Inferior parietal cortex (tissue), 1 donor: ENCODE measurements around the gene ALKBH6.
"Not testable (repeated sequence)": the region's sequence is repeated elsewhere in the genome, so short reads cannot be mapped to it uniquely, and the experiment has no call there.

Experiments used
- DNase-seq: peaks from one replicate; pipeline ENCODE4 v3.0.0-alpha.2; 2016; ENCODE audit errors: extremely low spot score

Gene ALKBH6

DNA sequence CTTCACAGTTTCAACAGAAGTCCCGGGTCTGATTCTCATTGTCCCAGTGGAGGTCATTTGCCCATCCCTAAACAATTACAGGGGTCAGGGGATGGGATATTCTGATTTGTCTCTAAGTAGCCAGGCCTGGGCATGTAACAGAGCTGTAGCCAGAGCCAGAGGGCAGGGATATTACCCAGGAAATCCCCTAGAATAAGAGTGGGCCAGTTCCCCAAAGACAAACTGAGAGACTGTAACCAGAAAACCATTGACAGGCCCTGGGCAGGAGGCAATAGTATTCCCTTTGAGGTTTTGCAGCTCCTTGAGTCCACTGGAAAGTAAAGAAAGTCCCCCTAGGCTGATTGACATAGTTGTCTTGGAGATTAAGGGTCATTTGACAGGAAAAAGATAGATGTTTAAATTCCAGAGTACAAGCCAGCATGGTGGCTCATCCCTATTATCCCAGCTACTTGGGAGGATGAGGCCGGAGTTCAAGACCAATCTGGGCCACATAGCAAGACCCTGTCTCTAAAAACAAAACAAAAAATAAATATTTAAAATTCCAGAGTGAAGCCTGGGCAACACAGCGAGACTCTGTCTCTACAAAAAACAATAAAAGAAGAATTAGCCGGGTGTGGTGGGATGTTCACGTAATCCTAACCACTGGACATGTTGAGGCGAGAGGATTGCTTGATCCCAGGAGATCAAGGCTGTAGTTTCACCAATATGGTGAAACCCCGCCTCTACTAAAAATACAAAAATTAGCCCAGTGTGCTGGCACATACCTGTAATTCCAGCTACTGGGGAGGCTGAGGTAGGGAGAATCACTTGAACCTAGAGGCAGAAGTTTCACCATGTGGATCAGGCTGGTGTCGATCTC is 20.9 kb downstream of the ALKBH6 start:
- no peak for DNase-seq

DNA sequence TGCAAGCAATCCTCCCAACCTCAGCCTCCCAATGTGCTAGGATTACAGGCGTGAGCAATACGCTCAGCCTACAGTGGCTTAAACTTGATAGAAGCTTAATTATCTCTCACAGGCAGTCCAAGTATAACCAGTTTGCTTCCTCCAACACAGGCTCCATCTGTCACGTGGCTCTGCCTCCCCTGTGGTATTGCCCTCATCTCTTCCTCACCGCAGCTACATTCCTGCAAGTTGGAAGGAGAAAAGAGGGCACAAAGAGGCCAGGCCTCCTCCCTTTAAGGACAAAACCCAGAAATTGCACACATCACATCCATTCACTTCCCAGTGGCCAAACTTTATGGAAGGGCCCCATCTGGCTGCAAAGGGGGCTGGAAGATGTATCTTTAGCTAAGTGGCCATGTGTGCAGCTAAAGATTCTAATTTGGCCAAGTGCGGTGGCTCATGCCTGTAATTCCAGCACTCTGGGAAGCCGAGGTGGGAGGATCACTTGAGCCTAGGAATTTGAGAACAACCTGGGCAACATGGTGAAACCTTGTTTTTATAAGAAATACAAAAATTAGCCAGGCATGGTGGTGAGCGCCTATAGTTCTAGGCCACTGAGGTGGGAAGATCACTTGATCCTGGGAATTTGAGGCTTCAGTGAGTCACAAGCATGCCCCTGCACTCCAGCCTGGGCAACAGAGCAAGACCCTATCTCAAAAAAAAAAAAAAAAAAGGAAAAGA is 22.1 kb downstream of the ALKBH6 start:
- DNase-seq: no peak

DNA sequence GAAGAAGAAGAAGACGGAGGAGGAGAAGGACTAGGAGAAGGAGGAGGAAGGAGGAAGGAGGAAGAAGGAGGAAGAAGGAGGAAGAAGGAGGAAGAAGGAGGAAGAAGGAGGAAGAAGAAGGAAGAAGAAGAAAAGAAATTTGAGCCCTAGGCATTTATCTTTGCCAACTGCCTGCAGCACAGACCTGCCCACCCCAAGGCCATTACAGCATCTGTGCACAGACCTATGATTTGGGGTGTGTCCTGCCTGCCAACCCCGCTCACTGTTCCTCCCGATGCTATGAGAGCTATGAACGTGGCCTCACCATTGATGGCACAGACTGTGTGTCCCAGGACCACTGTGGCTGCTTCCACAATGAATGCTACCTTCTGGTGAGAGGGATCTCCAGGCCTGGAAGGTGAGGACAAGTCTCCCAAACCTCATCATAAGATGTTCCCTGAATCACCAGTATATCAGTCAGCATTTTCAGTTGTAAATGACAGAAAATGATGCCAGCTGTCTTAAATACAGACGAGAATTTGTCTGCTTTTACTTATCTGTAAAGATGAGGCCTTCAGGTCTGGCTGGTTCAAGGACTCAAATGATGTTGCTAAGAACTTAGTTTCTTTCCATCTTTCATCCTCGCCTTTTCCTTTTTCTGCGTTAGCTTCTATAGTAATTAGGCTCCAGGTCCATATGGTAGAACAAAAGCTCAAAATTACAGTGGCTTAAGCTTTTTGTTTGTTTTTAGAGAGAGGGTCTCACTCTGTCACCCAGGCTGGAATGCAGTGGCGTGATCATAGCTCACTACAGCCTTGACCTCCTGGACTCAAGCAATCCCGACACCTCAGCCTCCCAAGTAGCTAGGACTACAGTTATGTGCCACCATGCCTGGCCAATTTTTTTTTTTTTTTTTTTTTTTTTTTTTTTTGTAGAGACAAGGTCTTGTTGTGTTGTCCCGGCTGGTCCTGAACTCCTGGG is 23.0 kb downstream of the ALKBH6 start:
- no peak for DNase-seq

DNA sequence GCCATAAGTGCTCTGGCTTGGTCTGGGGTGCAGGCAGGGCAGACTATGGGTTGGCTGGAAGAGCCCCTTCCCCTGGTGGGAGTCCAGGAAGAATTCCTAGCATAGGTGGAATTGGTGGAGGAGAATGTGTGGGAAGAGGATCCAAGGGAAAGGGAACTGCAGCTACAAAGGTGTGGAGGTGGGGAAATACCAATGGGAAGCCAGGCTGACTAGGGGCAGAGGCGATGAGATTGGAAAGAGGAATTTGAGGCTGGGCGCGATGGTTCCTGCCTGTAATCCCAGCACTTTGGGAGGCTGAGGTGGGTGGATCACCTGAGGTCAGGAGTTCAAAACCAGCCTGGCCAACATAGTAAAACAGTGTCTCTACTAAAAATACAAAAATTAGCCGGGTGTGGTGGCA is 23.9 kb downstream of the ALKBH6 start:
- DNase-seq: no peak

DNA sequence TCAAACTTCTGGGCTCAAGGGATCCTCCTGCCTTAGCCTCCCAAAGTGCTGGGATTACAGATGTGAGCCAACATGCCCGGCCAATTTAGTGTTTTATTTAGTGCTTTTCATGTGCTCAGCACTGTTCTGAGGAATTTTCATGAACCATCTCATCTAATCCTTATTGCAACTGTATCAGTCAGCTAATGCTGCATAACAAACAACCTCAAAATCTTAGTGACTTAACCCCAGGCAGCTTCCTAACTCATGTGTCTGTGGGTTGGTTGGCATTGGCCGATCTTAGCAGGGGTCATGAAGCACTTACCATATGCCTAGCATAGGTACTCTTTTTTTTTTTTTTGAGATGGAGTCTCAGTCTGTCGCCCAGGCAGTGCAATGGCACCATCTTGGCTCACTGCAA is 25.2 kb downstream of the ALKBH6 start:
- DNase-seq: no peak

DNA sequence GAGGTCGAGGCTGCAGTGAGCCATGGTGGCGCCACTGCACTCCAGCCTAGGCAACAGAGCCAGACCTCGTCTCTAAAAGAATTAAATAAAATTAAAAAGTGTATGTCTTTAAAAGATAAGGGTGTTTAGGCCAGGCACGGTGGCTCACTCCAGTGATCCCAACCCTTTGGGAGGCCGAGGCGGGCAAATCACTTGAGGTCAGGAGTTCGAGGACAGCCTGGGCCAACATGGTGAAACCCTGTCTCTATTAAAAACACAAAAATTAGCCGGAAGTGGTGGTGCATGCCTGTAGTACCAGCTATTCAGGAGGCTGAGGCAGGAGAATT is 26.5 kb downstream of the ALKBH6 start:
- no peak for DNase-seq

DNA sequence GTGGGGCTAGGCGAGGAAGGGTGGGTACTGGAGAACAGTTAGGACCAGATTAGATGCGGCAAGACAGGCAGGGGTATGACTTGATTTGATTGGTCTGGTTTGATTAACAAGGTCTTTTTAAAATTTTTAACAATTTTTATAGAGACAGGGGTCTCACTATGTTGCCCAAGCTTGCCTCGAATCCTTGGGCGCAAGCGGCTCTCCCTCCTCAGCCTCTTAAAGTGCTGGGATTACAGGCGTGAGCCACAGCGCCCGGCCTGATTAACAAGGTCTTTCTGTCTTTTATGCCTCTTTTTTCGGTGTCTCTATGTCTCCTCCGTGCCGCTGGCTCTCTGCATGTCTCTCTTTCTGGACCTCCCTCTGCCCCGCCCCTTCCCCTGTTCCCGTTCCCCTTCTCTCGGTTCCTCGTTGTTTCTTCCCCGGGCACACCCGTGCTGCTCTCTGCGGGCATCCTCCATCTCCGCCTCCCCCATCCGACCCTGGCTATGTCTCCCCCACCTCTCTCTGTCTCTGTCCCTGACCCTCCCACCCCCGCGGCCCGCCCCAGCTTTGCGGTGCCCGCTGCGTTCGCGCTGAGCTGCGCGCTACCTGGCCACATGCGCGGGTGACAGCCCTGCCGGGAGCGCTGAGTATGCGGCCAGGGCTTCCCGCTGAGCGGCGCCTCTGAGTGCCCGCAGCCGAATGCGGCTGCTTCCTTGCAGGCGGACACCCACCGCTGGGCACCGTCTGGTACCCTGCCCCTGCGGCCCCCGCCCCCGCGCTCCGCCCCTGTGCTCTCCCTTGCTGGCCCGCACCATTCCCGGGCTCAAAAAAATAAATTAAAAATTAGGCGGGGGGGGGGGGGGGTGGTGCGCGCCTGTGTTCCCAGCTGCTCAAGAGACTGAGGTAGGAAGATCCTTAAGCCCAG is 27.1 kb downstream of the ALKBH6 start:
- DNase-seq: no peak

DNA sequence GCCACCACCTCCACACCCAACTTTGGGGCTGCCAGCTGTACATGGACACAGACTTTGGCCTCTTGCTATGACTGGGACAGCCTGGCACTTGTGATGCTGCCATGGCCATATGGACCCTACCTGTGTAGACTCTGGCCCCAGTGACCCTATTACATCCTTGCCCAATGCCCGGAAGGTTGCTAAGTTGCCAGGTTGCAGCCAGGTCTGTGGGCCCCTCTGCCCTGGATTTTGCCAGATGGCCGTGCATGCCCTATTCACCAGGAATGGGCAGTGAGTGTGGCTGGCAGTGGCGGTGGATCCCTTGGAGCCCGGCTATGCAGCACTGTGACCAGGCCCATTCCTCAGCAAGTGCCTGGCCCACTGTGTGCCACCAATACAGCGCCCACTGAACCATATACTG is 27.9 kb downstream of the ALKBH6 start:
- DNase-seq: no peak

DNA sequence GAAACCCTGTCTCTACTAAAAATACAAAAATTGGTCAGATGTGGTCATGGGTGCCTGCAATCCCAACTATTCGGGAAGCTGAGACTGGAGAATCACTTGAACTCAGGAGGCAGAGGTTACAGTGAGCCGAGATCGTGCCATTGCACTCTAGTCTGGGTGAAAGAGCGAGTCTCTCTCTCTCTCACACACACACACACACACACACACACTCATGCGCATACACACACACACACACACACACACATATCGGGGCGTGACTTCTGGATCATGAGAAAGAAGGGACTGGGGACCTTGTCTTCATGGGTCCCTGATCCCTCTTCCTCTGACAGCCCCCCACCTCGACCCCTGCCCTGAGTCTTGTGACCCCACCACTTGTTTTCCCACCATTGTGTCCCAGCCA is 30.8 kb downstream of the ALKBH6 start:
- DNase-seq: no peak

DNA sequence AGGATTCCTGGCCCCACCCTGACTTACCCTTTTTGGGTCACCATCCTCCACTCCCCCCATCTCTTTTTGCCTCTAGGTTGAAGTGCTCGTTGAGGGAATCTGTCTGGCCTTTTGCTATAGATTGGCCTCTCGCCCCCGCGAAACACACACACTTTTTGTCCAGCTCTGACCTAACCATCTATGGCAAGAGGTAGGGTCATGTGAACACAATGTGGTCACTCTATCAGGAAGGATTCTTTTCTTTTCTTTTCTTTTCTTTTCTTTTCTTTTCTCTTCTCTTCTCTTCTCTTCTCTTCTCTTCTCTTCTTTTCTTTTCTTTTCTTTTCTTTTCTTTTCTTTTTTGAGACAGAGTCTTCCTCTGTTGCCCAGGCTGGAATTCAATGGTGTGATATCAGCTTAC is 33.0 kb downstream of the ALKBH6 start:
- DNase-seq: not testable (repeated sequence)

DNA sequence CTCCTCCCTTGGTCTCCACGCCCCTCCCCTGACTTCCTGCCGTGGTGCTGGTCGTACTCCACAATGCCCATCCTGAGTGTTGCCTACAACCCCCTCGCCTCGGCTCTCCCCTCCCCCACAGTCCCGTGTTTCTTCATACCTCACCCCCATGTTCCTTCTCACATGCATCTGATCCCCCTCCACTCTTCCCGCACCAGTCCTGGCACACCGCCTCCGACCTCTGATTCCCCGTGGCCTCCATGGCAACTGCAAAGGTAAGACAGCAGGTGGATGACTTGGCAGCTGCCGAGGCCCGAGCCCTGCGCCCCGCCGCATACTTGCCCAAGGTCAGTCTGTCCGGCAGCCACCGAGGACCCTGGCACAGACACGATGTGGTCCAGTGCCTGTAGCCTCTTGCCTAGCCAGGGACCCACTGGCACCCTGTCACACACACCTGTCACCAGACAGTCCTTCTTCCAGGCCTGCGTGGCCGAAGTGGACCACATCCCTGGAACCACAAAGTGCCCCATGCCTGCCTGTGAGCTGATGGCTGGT is 35.1 kb downstream of the ALKBH6 start:
- no peak for DNase-seq

DNA sequence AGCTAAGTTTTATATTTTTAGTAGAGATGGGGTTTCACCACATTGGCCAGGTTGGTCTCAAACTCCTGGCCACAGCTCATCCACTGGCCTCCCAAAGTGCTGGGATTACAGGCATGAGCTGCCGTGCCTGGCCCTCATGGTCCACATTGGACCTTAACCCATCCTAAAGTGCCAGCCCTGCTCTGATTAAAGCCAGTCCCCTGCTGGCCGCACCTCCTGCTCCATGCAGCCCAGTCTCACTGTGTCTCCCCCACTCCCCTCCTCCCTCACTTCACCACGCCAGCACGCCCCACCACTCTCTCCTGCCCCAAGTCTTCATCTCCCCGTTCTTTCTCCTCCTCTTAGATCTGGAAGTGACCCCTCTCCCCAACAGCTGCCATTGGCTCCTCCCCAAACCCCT is 35.7 kb downstream of the ALKBH6 start:
- DNase-seq: no peak

DNA sequence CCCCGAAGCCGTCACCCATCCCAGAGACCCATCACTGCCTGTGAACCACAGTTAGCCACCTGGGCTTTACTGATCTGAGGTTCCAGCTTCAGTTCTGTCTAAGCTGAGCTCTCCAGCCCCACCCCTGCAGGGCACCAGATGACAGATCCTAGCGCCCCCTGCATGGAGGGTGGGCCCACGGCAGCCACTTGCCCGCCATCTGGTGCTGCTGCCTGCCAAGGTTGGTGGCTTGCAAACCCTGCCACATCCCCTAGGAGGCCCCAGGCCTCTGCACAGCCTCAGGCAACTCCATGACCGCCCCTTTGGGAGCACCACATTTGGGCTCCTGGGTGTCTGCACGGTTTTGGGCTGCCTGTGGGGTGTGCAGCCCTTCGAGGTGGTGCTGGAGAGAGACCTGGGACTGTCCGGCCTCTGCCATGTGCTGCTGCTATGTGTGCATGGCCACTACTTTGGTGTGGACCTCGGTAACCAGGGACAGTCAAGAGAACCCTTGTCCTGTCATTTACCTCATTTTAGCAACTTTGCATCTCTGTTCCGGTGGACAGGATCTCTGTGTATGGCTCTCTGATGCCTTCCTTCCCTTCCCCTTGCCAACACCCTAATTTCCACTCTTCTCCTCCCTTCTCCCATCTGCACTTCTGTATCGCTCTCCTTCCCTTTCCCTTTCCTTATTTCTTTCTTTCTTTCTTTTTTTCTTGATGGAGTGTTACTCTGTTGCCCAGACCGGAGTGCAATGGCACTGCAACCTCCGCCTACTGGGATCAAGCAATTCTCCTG is 36.4 kb downstream of the ALKBH6 start:
- DNase-seq: no peak

DNA sequence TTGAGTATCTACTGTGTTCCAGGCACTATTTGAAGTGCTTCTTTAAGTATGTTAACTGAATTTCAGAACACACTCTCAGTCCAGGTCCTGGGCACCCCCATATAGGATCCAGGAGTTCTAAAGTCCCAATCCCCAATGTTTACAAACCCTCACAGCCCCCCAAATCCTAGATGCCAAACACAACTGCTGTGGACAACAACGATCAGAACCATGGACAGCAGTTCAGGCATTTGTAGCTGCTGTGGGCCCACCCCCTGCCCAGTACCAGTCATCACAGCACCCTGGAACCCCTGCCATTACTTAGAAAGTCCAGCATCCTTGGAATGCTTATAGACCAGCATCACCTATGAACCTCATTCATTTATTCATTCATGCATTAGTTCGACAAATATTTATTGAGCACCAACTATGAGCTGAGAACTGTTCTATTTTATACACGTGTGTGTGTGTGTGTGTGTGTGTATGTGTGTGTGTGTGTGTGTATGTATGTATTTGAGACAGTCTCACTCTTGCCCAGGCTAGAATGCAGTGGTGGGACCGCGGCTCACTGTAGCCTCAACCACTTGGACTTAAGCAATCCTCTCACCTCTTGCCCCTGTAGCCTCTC is 38.3 kb downstream of the ALKBH6 start:
- DNase-seq: no peak

DNA sequence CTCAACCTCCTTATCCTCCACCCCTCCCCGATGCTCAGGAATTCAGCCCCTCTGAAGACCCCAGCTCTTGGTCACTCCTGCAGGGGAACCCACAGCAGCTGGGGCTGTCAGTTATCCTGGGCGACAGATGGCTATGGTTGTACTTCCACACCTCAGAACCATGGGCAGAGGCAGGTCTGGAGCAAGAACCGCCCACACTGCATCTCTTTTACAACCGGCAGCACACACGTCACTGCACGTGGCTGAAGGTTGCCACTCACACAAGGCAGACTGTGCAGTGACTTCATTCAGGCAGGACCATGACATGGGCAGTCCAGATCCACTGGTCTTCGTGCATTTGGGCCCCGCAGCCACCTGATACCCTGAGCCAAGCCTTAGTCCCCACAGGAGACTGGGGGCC is 40.5 kb downstream of the ALKBH6 start:
- DNase-seq: no peak

DNA sequence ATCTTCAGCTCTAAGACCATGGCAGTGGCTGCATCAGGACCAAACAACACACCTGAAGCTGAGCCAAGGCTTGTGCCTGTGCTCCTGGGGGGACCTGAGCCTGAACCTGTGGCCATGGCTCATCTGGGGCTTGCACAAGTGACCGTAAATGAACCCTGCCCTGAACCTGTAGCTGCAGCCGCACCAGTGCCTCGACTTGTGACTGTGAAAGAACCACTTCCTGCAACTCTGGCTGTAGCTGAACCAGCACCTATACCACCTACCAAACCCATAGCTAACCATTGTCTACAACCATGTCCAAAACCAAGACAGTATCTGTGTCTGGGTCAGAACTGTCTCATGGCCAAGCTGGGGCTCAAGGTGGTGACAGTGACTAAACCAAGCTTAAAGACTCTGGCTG is 47.2 kb downstream of the ALKBH6 start:
- no peak for DNase-seq

DNA sequence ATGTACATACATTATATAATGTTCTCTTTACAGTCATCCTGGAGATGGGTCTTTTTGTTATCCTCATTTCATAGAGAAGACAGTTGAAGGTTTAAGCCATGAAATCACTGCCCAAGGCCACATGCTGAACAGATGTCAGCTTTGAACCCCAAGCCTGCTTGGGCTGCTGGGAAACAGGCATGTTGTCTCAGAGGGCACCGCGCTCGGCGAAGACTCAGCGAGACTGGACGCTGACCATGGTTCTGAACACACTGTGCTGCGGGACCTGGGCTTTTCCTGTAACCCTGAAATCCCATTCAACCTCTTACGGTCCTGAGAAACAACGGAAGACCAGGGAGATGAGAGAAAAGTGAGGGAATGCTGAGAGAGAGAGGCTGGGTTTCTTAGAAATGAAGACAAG is 50.5 kb downstream of the ALKBH6 start:
- no peak for DNase-seq

DNA sequence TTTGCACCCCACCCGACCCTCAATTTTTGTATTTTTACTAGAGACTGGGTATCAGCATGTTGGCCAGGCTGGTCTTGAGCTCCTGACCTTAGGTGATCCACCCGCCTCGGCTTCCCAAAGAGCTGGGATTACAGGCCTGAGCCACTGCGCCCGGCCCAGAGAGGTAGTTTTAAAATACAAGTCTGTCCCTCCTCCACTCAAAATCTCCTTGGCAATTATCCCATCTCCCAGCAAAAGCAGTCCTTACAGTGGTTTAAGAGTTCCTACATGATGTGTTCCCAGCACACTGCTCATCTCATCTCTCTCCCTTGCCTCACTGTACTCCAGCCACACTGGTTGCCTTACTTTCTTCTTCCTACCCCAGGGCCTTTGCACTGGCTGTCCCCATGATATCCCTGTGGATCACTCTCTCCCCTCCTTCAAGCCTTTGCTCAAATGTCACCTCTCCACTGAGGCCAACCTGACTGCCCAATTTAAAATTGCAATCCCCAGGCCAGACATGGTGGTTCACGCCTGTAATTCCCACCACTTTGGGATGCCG is 53.5 kb downstream of the ALKBH6 start:
- no peak for DNase-seq

DNA sequence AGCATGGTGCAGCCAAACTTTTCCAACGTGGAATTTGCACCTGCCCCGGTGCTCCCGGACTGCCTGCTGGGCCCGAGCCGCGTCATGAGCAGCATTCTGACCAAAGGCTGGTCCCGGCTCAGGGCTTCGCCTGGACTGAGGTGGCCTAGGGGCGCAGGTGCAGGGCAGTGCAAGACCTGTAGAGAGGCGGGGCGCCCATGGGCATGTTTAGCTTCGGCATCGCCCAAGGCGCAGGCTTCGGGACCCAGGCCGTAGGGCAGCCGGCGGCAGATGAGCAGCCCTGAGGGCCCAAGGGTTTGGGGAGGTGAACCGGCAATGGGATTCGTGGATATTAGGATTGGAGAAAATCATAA is 54.1 kb downstream of the ALKBH6 start:
- no peak for DNase-seq
